ENCODE results near the gene MCTP1.

Gene MCTP1

GRCh38 chr5:94855543-94855942 is 429.4 kb downstream of the MCTP1 start:
- H3K4me3 ChIP-seq (ENCODE audit: low read depth, low read length): no peak overlapping the region
- DNase-seq (ENCODE audit: low read depth): no peak
- TF ChIP-seq, protein P1, sequence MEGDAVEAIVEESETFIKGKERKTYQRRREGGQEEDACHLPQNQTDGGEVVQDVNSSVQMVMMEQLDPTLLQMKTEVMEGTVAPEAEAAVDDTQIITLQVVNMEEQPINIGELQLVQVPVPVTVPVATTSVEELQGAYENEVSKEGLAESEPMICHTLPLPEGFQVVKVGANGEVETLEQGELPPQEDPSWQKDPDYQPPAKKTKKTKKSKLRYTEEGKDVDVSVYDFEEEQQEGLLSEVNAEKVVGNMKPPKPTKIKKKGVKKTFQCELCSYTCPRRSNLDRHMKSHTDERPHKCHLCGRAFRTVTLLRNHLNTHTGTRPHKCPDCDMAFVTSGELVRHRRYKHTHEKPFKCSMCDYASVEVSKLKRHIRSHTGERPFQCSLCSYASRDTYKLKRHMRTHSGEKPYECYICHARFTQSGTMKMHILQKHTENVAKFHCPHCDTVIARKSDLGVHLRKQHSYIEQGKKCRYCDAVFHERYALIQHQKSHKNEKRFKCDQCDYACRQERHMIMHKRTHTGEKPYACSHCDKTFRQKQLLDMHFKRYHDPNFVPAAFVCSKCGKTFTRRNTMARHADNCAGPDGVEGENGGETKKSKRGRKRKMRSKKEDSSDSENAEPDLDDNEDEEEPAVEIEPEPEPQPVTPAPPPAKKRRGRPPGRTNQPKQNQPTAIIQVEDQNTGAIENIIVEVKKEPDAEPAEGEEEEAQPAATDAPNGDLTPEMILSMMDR (IDR thresholded peaks at IDR 0.05; ENCODE audit: insufficient read depth, low read depth, low read length, missing control alignments): no peak

GRCh38 chr5:94853120-94853519 is 431.8 kb downstream of the MCTP1 start:
- H3K4me3 ChIP-seq (ENCODE audit: low read depth, low read length): no peak overlapping the region
- TF ChIP-seq, protein P1 (IDR thresholded peaks at IDR 0.05; ENCODE audit: insufficient read depth, low read depth, low read length, missing control alignments): no peak
- DNase-seq (ENCODE audit: low read depth): no peak

DNA sequence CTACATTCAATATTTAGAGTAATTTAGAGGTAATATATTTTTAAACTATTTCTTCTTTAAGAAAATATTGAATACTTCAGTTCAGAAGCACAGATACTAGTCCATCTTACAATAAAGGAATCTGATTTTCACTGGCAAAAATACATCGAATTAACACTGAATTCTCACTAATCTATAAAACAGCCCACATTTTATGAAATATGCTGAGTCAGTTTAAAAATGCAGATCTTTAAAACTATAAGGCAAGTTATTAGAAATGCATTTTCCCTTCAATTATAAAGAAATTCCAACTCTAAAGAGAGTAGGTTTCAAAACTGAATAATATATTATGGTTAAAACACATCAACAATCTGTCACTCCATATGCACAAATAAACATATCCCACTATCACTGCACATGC is 433.9 kb downstream of the MCTP1 start:
- no peak overlapping the region for H3K4me3 ChIP-seq (ENCODE audit: low read depth, low read length)
- TF ChIP-seq, protein P1 (IDR thresholded peaks at IDR 0.05; ENCODE audit: insufficient read depth, low read depth, low read length, missing control alignments): no peak
- DNase-seq (ENCODE audit: low read depth): no peak

- peak; percentile 78 for DNase-seq (ENCODE audit: low read depth)
- TF ChIP-seq, protein P1 (IDR thresholded peaks at IDR 0.05; ENCODE audit: insufficient read depth, low read depth, low read length, missing control alignments): peak; percentile 69
- H3K4me3 ChIP-seq (ENCODE audit: low read depth, low read length): no peak overlapping the region
Observed at GRCh38 chr5:94849821-94850736, 434.8 kb downstream of the MCTP1 start.

- no peak overlapping the region for H3K4me3 ChIP-seq (ENCODE audit: low read depth, low read length)
- no peak for DNase-seq (ENCODE audit: low read depth)
- TF ChIP-seq, protein P1 (IDR thresholded peaks at IDR 0.05; ENCODE audit: insufficient read depth, low read depth, low read length, missing control alignments): no peak
Observed at GRCh38 chr5:94849324-94849723, 435.6 kb downstream of the MCTP1 start.

DNA sequence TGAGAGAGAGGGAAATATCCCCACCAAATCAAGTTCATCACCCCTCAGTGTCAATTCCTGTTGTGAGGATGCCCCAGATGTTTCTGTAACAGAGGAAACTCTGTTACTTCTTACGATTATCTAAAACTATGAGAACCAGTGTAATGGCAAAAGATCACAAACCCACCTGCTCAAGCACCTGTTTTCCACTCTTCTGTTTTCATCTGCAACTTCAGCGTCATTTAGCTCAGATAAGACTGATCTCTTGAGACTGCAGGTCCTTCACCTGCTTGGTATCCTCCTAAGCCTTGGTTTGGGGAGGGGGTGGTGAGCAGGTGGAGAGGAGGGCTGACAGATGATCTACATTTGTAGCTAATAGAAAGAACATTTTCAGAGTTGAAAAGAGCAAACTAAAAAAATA is 437.2 kb downstream of the MCTP1 start:
- TF ChIP-seq, protein P1 (IDR thresholded peaks at IDR 0.05; ENCODE audit: insufficient read depth, low read depth, low read length, missing control alignments): no peak
- no peak for DNase-seq (ENCODE audit: low read depth)
- no peak overlapping the region for H3K4me3 ChIP-seq (ENCODE audit: low read depth, low read length)
